ENCODE measurements around the gene KLHL22.

Gene KLHL22

DNA sequence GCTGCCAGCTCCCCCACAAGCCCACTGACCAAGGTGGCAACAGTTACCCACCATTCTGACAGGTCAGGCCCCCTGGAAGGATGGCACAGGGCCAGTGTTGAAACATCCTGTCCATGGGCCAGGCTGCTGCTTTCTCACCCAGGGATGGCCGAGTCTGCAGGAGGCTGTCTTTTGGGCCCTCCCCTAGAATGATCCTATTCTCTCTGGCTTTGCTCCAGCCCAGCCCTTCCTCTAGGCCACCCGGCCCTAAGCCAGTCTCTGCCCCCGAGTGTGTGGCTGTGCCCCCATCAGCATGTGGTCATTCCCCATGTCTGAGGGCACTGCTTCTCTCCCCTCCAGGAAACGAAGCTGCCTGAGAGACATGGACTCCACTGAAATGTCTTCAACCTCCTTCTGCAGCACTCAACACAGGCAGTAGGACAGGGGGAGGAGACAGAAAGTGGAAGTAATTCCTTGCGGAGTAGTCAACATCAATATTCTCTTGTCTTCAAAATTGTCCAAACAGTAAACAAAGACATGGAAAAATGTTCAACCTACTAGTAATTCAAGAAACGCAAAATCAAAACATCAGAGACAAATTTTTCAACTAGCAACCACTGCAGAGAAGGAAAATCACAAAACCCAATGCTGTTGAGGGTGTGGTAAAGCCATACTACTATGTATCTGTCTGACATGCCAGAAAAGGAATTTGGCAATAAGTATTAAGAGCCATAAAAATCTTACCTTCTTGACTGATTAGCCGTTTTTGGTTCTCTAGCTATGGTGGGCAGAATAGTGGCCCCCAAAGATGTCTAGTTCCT lies 52.9 kb downstream of the KLHL22 start:
- no peak for DNase-seq

DNA sequence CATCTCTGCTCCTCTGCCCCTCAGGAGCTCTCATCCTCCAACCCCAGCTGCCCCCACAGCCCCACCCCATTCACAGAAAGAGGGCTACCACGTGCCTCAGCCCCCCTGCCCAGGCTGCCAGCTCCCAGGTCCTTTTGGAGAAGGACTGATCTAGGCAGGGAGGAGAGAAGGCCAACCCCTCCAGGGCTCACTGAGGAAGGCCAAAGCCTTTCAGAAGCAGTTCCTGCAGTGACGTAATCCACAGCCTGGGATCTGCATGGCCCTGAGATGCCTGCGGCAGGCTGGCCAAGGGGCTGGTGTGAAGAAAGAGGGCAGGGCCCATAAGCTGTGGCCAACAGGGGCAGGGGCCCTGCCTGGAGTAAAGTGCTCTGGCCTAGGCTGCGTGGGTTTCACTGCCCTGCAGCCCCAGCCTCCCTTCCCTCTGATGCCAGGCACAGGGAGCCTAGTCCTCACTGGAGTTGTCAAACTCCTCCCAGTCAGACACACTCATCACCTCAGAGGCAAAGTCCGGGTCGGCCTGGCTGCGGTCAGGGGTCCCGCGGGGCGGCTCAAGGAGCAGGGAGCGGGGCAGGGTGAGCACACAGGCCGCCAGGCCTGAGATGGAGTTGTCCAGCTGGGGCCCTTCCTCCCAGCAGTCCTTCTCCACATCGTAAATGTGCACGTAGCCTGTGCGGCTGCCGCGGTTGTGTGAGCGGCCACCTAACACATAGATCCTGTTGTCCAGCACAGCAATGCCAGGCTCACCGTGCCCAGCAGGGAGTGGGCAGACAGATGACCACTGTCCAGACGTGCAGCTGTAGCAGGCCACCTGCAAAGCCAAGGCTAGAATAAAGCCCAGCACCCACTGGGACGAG lies 53.7 kb downstream of the KLHL22 start:
- DNase-seq, result no peak

DNA sequence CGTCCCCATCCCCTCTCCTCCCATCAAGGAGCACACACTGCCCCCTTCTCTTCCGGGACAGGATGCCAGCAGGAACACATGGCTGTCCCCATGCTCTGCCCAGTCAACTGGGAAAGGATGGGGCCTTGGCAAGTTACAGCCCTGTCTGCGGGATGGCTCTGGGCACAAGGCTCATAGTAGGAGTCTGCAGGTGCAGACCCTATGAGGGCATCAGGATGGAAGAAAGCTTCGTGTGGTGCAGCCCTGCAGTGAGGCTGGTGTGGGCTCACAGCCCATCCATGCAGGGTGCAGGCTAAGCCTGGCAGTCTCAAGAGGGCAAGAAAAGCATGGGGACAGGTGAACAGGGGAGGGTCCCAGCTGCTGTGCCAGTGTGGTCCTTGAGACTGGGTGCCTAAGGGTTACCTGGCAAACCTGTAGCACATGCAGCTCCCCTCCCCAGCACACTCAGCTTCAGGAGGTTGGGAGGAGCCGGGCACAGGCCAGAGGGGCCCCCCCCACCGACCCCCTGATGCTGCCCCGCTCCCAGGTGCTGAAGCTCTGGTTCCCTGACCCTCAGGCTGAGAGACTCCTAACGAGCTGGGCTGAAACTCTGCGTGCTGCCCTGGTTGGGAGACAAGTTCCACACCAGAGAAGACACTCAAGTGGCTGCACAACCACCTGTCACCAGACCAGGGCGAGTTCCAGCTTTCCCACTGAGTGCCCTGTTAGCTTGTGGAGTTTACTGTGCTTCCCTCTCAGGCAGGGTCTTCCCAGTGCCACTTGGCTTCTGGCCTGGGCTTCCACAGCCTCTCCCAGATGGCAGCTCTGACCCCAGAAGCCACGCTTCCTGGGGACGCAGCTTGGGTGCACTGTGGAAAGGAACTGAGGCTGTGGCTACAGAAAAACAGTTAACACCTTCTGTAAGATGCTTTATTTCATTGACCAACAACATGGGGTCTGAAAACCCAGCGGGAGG lies 54.7 kb downstream of the KLHL22 start:
- no peak for DNase-seq

DNA sequence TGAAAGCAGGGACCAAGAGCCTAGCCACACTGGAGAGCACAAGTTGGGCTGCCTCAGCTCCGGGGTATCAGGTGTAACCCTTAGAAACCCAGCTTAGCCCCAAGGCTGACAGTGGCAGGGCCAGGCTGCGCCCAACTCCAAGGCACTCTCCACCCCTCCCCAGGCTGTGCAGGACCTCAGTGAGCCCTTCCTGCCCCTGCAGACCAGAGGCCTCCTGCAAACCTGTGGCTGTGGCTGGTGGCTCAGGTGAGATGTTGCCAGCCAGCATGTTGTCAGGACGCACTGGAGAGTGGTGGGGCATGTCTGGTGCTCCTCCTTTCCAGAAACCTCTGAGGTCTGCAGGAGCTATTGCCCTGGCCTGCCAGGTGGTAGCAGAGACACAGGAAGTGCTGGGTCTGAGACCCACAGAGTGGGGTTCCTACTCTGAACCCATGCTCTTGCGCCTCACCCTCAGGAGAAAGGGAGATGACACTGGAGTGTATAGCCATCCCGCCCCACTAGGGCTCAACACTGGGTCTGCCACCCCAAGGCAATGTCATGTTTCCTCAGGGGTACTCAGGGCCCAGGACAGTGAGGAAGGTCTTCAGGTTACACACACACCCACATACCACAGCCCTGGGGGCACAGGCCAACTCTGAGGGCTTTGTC lies 55.5 kb downstream of the KLHL22 start:
- no peak for DNase-seq

DNA sequence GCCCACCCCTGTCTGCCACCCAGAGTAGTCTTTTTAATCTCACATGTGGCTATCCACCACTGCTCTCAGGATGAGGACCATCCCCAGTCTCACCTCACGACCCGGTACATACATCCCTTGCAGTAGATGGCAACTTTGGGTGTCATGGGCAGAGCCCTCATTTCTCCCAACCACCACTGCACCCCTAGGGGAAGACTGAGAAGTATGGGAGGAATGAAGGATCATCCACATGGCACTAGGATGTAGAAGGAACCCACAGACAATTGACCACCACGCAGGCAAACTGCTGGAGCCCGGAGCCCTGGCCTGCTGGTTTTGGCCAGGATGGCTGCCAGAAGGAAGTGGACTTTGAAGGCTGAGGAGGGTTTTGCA lies 56.1 kb downstream of the KLHL22 start:
- no peak for DNase-seq

DNA sequence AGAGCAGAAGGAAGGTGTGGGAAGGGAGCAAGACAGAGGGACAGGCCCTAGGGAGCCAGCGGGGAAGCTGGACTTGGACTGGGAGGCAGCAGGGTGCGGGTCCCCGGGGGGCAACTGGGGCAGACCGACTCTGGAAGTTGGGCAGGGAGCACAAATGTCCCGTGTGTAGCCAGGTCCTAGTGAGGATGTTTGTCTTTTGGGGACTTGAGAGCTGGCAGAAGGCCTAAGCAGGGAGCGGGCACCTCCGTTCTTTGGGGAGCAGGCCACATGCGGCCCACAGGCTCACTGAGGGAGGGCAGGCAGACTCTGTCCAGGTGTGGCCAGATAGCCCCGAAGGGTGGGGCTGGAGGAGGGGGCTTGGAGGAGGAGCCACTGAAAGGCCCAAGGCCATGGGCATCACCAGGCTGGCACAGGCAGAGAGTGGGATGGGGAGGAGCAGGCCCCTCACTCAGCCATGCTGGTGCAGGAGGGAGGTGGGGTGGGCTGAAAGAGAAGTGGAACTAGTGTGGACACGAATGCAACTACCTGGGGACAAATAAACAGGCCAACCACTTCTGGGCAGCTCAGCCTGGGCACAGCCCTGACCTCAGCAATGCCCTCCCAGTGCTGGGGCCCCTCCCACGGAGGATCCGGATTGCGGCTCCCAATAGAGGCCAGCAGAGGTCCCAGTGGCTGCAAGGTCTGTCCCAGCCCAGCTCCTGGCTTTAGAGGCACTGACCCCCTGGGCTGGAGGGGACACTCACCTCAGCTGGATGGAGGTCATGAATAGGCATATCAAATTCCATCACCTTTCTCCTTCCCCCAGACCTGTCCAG lies 56.7 kb downstream of the KLHL22 start:
- DNase-seq, result no peak

DNA sequence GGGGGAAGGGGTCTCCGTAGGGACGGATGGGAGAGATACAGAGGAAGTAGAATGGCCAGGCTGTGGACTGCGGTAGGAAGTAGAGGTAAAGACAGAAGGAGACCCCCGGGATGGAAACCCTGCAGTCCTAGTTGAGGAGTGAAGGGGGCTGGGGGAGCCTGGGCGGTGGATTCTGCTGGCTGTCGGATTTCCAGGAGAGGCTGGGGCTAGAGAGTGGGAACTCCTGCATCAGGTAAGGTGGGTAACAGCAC lies 57.2 kb downstream of the KLHL22 start:
- DNase-seq, result no peak

DNA sequence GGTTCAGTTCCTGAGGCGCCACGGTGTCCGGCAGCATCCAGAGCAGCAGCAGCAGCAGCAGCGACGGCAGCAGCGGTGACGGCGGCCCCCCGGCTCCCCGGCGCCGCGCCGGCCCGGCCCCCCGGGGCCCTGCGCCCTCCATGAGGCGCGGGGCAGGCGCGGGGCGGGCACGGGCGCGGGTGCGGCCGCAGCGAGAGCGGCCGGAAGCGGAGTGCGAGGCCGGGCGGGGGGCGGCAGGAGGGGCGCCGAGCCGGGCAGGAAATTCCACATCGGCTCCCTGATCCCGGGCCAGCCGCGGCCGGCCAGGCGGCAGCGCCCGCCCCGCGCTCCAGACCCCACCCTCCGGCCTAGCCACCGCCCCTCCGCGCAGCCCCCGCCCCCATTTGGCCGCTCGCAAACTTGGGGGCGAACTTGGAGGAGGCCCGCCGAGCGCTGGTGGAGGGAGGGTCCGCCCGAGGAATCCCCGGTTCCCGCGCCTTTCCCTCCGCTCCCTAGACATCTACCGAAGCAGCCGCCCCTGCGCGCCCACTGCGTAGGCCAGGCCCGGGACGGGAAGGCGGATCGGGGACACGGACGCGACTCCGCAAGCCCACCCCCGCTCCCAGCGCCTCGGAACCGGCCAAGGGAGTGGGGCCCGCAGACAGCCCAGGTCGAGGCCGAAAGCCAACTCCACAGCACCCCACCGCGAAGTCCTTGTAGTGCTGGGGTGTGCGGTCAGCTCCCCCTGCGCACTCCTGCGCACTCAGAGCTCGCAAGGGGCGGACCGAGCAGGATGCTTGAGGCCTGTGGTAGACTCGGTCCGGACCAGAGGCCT lies 57.8 kb downstream of the KLHL22 start, which contains the start of gene SCARF2:
Gene SCARF2 (minus strand): TSS at position 213 of the 814 bp plus-strand sequence. CDS start 71 bp downstream, at position 142.
- no peak for DNase-seq

DNA sequence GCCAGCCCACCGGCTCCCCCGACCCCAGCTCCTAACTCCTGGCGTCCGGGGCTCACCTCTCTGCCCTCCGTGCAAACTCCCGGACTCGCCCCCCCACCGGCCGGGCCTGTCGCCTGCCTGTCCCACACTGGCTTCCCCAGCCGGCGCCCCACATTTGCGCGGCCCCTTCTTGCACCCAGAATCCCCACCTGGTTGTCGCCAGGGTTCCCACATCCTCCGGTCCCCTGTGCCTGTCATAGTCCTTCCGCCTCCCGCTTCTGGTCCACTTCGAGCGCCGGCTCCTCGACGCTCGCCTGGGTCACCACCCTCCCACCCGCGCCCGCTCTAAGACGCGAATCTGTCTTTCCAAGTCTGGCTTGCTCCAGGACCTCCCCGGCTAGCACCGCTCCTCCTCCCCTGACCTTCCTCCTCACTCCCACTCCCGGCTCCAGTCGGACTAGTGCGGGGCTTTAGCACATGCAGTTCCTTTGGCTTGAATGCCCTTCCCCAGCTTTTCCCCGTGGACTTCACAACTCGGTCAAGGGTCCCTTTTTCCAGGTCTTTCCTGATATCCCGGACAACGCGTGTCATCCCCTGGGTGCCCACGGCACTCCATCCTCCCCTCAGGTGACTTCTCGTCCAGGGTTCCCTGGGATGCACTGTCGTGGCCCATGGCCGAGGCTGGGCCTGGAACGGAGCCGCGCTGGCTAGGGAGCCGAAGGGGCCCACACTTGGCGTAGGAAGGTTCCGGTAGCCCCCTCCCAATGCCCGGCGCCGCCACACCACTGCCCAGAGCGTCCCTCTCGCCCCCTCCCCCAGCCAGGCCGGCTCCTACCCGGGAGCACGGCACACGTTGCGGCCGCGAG lies 58.6 kb downstream of the KLHL22 start:
- DNase-seq, result no peak

DNA sequence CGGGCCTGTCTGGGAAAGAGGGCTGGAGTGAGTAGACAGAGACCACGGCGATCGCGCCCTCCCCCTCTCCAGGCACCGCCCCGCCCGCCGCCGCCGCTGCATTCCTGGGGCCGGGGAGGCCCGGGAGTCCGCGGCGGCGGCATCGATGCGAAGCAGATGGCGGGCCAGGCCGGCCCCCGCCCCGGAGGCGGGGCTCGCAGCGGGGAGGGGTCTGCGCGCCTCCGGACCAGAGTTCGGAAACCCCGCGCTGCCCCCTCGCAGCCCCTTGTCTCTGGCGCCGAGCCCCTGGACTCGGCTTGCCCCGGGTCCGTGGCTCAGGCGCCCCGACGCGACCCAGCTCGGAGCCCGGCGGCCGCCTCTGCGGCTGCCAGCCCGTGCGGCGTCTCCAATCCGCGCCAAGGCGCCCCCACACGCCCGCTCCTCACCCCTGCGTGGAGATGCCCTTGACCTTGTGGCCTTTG lies 59.3 kb downstream of the KLHL22 start:
- DNase-seq, result no peak

DNA sequence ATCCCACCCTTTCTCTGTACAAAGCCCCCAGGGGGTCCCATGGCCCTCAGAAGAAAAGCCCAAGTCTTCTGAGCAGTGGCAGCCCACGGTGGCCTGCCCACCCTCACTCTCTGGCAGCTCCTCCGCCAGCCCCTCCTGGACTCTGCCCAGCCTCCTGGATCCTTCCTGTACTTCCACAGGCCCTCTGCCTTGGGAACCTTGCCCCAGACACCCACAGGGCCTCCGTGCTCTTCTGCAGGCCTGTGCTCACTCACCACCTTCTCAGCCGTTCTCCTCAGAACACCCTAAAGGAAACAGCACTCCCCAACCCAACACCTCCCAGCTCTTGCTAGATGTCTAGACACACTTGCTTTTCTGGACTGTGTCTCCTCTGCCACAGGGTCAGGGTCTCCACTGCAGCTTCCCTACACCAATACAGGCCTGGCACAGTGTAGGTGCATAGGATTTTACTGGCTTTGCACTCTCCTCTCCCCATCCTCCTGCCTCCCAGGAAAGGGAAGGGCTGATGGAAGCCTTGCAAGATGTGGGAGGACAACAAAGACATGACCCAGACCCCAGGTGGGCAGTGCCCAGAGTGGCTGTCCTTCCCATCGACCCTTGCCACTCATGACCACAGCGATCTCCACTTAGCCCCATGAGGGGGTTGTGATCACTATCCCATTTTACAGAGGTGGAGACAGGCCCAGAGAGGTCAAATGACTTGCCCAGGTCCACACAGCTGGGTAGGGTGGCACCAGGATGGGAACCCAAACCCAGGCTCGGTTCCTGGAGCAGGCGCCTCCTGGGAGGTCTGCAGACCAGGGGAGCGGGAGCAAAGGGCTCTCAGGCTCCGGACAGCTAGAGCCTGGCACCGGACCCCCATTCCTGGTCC lies 59.9 kb downstream of the KLHL22 start:
- DNase-seq, result no peak

DNA sequence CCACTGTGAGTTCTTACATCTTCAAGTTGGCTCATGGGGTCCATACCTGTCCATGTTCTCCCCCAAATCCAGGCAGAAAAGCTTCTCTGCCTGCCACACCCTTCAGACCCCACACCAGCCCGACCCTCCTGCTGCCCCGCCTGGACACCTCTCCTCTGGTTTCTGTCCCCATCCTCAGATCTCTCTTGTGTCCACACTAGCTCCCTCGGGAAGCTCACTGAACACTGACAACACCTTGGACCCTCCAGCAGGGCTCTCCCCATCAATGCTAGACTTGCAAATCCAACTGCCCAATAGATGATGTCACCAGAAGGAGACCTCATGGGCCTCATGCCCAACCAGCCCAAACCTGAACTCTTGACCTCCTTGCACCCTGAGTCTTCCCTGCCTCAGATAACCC lies 60.8 kb downstream of the KLHL22 start:
- DNase-seq, result no peak

DNA sequence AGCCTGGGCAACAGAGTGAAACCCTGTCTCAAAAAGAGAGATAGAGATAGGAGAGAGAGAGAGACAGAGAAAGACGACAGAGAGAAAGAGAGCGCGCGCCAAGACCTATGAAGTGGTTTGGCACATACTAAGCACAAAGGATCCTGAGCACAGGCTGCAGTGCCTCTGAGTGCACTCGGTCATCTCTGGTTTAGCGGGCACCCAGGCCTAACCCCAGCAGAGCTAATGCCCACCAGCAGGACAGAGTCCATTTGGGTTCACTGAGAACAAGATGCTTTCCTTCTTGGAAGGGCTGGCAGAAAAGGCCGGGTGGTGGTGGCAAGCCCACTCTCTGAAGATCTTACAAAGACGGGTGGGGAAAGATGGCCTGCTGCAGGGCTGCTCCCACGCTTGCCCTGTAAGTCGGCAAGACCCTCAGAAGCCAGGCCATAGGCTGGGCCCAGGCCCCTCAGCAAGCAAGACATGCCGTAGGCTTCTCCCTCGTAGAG lies 61.3 kb downstream of the KLHL22 start:
- no peak for DNase-seq

DNA sequence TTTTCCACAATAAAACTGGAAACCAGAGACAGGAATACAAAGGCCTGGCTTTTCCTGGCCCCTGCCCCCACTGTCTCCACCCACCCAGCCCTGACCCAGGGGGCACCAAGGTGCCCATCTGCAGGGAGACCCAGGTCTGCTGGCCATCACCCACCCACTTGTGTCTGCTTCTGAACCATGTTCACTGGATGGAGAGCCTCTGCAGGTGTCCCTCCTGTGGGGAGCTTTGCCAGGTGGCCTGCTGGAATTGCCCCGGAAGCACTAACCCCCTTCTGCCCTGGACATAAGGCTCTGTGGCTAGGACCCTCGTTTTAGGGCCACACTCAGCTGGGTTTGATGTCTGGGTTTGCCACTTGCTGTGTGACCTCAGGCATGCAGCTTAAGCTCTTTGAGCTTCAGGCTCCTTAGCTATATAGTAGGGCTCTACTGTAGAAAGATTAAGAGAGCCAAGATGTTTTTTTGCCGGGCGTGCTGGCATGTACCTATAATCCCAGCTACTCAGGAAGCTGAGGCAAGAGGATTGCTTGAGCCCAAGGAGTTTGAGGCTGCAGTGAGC lies 61.8 kb downstream of the KLHL22 start:
- no peak for DNase-seq

DNA sequence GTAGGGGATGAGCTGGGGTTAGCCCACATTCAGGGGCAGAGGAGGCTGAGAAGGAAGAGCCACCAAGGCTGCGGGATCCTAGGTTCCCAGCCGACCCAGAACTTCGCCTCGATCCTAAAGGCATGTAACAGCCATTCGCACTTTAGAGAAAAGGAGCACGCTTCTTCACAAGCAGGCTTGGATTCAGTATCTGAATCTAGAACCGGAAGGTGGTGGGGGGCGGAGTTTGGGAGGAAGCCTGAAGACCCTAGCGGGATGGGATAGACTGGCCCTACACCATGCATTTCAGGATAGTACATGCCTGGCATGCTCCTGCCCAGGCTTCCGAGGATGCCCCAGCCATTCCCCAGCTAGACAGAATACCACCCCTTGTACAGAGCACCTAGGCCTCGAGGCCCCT lies 62.4 kb downstream of the KLHL22 start:
- DNase-seq, result no peak

DNA sequence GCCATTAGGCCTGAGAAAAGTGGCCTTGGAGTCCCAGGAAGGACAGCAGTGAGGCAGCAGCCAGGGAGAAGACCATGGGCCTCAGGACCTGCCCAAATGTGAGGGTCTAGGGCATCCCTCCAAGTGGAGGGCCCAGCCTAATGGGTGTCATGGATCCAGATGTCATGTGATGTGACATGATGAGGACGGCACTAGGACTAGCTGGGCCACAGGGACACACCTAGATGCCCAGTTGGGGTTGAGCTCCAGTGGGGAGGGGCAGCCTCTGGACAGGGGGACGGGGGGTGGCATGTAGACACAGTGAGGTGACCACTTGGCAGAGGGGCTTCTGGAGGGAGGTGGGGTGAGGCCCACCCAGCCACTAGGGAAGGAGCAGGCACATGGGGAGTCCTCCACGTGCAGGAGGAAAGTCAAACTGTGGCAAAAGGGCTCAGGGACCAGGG lies 63.3 kb downstream of the KLHL22 start:
- no peak for DNase-seq

DNA sequence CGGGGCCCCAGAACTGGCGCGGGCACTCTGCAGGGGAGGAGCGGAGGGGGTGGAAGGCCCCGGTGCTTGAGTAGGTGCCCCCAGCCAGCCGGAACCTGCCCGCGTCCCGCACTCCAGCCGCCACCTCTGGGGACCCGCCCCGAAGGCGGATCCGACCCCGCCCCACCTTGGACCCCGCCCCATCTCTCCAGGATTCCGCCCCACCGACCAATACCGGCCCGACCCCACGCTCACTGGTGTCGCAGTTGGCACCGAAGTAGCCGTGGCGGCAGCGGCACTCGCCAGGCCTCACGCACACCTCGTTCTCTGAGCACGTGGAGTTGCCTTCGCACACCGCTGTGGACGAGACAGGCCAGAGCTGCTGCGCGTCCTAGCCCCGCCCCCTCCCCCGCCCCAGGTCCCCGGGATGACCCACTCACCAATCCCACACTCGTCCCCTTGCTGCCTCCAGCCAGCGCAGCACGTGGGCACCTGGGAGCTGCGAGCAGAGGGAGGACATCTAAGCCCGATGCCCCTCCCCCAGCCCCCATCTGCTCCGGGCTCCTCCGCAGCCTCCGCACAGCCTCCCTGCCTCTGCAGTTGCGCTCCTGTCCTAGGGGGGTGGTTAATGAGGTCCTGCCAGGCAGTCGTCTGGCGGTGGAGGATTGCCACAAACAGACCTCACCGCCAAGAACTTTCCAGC lies 63.9 kb downstream of the KLHL22 start:
- DNase-seq, result no peak
